NCI-H69 (cell line): ENCODE data around the gene DNM1.

Experiments used
- DNase-seq: peaks from one replicate; lab custom pipeline; 2025; lab: John Stamatoyannopoulos, UW

Gene DNM1

DNA sequence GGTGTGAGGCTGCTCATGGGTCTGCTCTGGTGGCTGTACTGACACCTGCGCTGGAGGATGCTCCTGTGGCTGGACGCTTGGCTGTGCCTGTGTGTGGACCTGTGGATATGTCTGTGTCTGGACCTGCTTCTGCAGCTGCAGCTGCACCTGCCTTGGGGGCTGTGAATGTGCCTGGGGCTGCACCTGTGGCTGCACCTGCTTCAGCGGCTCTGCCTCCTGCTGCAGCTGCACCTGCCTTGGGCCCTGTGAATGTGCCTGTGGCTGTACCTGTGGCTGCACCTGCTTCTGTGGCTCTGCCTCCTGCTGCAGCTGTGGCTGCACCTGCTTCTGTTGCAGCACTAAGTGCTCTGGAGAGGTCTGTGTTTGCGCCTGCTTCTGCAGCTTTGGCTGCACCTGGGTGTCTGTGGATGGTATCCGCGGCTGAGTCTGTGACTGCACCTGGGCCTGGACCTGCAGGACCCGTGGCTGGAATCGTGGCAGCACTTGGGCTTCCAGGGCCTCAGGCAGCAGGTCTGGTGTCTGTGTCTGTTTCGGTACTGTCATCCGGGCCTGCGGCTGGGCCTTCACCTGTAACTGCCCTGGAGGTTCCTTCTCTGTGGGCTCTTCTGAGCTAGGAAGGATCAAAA is 24.3 kb upstream of the DNM1 start:
- no peak for DNase-seq

DNA sequence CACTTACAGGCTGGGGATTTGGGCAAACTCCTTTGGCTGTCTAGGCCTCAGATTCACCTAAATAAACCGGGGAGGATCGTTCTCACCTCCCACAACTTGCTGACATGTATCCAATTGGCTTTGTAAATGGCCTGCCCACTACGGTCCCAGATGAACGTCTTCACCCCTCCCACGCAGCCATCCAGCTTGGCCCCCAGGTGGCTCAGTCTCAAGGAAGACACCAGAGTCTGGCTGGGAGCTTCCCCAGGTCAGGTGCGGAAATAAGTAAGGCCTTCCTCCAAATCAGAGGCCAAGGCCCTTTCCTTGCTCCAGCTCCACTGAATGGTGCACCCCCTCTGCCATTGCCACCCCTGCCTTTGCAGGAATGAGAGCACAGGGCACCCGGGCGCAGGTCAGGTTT is 23.2 kb upstream of the DNM1 start:
- DNase-seq = no peak

DNA sequence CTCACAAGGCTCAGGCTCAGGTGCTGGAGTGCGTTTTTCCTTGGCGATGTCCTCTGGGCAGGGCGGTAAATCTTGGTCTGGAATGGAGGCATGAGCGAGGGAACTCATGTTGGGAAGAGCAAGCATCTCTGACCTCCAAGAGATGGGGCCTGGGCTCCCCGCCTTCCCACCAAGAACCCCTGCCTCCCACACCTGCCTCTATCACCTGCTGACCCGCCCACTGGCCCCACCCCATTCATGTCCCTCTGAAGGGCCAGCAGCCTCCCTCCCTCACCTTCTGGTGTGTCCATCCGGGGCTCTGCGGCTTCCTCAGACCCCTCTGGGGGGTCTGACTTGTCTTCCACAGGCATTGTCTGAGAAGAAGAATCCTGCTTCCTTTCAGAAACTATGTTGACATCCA is 22.7 kb upstream of the DNM1 start:
- DNase-seq = no peak

DNA sequence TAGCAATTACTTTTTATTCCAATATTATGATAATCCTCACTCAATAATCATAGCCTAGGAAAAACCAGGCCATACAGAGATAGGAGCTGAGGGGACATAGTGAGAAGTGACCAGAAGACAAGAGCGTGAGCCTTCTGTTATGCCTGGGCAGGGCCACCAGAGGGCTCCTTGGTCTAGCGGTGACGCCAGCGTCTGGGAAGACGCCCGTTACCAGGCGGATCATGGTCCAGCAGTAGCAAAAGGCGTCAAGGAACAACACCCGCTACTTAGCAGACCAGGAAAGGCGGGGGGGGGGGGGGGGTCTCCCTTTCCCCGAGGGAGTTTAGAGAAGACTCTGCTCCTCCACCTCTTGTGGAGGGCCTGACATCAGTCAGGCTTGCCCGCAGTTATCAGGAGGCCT is 21.7 kb upstream of the DNM1 start:
- DNase-seq = peak; percentile 30

DNA sequence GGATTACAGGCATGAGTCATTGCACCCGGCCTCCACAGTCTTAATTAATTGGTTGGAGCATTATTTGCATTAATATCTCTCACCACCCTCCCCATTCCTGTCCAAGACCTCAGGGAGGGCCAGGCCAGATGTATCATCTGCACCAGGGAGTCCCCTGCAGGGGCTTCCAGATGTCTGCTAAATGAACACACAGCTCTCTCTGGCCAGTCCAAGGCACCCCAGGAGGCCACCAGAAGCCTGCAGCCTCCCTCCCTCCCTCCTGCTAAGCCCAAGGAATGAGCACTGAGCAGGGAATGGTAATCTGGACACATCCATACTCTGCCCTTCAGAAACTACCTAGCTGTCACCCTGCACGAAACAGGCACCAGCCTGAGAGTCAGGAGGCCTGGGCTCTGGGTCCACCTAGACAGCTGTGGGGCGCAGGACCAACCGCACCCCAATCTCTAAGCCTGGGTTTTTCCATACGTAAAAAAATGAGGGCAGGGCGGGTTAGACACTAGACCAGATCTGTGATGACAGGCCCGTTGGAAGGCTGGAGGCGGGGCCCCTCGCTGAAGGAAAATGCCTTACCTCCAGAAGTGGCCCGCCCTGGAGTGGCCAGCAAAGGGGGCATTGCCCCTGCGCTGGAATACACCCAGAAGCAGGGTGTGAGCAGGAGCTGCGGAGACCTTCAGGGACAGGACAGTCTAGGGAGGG is 20.1 kb upstream of the DNM1 start:
- DNase-seq = peak; percentile 26

DNA sequence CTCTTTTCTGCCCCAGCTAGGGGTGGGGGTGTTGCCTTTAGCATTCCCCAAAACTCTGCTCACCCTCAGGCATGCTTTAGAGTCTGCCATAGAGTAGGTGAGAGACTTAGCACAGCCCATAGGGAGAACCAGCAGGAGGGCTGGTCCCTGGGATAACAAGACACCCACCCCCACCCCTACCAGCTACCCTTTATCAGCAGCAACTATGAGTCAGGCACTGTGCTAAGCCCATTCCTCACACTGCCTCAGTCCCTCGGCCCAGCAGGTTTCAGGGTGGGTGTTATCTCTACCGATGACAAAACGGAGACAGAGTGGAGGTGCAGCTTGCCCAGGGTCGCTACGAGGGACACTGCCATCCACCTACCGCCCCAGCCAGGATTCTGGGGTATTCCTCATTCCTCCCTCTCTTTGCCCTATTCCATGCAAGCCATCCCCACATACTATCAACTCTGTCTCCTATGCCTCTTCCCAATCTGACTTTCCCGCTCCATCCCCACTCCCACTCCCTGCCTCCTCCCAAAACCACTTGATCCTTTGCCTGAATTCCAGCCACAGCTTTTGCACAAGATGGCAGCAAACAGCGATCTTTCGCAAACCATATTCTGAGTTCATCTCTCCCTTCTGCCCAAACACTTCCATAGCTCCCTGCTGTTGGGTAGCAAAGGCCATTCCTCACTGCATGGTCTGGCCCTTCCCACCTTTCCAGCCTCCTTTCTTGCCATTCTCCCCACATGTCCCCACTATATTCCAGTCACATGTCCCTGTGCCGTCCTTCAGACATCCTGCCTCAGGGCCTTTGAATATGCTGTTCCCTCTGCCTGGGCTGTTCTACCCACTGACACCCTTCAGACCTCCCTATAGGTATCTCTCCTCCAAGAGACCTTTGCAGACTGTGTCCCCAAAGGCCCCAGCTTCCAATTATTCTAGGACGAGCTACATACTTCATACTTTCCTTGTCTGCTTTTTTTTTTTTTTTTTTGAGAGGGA is 16.9 kb upstream of the DNM1 start:
- DNase-seq = no peak

DNA sequence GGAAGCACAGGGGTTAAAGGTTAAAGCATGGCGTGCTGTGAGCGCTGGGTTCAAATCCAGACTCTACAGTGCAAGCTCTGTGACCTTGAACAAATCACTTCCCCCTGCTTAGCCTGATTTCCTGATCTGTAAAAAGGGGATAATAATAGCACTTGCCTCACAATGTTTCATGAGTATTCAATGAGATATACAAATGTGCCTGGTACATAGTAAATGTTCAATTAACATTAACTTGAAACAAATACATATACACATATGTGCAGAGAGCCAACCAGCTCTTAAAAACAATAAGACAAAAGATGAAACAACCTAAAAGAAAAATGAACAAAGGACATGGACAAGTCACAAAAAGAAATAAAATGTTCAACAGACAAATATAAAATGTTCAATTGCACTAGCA is 15.8 kb upstream of the DNM1 start:
- no peak for DNase-seq

DNA sequence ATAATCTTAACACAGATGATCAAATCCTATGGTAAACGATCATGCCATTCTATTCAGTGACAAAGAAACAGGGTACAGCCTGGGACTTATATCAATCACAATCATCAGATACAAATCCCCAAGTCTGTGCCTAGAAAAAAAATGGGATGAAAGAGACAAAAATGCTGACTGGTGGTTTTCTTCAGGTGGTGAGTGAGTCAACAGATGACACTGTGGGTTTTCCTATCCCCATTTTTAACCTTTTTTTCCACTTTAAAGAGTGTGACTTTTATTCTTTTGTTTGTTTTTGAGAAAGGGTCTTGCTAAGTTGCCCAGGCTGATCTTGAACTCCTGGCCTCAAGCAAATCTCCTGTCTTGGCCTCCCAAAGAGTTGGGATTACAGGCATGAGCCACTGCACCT is 15.0 kb upstream of the DNM1 start:
- DNase-seq = no peak

DNA sequence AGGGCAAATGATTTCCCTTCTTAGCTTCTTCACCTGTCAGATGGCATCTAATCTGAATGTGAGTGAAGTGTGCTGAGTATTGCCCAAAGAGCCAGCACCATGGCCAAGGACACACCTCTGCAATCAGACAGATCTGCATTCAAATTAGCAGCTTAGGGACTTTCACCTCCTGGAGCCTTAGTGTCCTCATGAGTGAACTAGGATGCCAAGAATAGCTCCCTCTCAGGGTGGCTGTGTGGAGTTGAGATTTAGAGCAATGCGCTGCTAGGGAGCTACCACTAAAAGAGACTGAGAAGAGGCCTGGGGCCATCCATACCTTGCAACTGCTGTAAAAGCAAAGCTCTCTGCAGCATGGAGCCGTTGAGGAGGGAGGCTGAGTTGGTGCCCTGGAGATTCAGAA is 13.2 kb upstream of the DNM1 start:
- no peak for DNase-seq

DNA sequence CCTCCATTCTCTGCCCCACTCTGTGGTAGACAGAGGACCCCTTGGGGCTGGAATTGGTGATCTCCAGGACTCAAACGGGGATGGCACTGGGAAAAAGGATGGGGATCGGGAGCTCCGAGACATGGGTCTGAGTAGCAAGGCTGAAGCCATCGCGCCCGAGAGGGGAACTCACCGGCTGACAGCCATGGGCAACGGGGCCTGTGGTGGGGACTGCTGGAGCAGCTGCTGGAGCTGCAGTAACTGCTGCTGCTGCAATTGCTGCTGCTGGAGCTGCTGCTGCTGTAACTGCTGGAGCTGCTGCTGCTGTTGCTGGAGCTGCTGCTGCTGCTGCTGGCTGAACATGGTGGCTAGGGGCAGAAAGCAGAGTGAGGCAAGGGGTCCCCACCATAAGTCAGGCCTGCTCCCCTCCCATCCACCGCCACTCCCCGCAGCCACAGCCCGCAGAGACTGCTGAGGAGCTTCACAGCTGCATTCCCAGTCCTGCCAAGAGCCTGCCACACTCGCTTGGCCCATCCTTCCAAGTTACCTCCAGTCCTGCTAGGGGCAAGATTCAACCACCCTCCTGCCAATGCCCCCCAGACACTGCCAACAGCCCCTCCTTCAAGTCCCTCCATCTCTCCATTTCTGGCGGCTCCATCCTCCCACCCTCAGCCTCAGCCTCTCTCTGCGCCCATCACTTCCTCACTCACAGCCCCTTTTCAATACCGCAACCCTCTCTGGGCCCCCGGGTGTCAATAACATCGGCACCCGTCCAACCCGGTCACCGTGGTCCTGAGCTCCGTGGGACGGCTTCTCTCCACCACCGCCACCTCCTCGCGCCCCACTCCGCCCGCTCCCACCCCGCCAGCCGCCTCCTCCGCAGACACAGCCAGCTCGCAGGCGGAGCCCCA is 12.4 kb upstream of the DNM1 start:
- DNase-seq = no peak

DNA sequence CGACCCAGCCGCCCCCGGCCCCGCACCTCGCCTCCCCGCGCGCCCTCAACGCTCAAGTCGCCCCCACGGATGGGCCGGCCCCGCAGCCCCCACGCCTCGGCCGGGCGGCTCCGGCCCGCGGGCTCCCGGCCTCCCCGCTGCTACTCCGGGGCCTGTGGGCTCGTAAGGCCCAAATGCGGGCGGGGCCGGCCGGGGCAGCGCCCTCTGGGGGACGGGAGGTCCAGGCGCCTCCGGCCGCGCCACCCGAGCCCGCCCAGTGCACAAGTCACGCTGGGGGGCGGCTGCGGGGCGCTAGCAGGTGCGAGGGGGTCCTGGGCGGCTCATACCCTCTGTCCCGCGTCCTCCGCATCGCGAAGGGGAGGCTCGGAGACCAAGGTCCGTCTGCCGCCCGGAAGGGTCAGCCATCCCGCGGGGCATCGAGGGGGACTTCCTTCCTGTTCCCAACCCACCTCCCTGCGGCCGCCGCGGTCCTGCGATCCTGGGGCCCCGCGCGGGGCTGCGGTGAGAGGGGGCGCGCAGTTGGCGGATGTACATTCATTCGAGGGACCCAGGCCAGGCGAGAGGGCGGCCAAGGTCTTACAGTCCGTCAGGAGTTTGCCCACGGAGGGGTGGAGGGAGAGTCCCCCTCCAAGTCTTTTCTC is 11.7 kb upstream of the DNM1 start, which contains the start of gene CIZ1:
Gene CIZ1 (minus strand): TSS at position 167 of the 641 bp plus-strand sequence. CDS start 715 bp downstream, outside the sequence.
- DNase-seq = peak; percentile 91

DNA sequence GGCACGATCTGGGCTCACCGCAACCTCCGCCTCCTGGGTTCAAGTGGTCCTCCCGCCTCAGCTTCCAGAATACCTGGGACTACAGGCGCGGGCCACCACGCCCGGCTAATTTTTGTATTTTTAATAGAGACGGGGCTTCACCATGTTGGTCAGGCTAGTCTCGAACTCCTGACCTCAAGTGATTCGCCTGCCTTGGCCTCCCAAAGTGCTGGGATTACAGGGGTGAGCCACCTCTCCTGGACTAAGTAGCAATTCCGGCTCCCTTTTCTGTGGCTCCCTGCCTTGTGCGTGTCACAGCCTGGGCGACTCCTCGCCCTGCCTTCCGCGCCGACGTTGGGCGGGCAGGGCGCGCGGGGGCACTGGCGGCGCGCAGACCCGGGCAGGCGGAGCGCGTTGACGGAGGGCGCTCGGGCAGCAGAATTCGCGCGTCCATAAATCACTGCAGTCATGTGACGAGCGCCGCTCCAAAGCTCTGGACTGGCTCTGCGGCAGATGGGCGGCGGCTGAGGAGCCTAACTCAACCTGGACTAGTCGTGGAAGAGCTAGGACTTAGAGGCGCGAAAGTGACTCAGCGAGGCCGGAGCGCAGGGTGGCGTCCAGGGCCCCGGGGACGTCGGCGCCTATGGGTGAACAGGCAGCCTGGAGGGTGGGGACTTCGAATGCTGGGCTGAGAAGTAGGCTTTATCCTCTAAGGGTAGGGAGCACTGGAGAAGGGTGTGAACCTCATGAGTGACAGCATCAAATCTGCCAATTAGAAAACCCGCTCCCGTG is 10.4 kb upstream of the DNM1 start:
- DNase-seq = peak; percentile 98

DNA sequence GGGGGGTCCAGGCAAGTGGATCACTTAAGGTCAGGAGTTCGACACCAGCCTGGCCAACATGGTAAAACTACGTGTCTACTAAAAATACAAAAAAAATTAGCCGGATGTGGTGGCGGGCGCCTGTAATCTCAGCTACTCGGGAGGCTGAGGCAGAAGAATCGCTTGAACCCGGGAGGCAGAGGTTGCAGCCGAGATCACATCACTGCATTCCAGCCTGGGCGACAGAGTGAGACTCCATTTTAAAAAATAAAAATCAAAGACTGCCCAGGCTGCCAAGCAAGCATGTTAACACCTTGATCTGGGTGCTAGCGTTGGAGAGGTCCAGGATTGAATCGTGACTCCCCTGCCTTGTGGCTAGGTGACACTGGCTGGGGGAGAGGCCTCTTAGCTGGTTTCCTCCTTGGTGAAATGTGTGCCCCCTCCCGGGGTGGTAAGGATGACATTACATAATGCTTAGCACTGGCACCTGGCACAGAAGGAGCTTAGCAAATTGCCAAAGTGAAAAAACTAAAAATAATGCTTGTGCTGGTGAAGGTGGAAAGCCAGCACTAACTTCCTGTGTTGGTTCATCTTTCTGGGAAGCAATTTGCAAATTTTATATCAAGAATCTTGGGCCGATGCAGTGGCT is 9.6 kb upstream of the DNM1 start:
- no peak for DNase-seq

DNA sequence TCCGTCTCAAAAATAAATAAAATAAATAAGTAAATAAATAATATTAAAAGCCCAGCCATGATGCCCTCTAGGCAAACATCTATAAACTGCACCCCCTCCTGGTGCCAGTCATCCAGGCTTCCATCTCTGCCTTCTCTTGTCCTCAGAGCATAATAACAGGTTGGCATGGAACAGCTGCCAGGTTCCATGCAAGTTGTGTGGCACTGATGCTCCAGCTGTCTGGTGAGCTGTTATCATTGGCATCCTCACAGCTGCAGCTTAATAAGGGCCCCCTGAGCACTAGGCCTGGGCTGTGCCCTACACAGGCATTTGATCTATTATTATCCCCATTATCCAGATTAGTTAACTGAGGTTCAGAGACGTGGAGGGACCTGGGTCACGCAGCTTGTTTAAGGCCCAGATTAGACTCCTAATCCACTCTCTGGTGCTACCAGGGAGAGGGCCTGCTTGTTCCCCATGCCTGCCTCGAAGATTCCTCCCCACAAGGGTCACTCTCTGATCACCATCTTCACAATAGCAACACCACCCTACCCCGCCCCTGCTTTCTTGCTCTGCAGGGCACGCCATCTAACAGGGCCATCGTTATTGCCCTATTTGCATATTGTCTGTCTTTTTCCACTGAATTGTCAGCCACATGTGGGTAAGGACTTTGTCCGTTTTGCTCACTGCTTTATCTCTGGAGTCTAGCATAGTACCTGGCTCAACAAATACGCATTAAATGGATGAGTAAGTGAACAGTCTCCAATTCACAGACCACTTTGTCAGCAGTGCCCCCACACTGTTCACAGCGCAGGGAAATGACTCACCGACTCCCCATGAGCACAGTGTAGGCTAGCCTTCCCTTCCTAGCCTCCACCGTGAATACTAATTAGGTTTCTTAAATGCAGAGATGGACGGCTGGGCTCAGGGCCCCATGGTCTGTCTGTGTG is 1.5 kb upstream of the DNM1 start:
- peak; percentile 54 for DNase-seq

DNA sequence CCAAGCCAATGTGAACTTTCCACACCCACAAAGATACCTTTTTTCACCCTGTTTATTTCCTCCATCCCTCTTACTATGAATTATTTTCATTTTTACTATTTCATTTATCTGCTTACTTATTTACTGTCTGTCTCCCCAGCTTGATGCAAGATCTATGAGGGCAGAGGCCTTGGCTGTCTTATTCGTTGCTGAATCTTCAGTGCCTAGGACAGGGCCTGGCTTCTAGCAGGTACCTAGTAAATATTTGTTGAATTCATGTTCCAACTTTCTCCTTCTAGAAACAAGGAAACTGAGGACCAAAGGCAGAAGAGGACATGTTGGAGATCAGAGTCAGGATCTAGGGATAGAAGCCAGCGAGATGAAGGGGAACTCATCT is 543 bp upstream of the DNM1 start:
- DNase-seq = no peak

DNA sequence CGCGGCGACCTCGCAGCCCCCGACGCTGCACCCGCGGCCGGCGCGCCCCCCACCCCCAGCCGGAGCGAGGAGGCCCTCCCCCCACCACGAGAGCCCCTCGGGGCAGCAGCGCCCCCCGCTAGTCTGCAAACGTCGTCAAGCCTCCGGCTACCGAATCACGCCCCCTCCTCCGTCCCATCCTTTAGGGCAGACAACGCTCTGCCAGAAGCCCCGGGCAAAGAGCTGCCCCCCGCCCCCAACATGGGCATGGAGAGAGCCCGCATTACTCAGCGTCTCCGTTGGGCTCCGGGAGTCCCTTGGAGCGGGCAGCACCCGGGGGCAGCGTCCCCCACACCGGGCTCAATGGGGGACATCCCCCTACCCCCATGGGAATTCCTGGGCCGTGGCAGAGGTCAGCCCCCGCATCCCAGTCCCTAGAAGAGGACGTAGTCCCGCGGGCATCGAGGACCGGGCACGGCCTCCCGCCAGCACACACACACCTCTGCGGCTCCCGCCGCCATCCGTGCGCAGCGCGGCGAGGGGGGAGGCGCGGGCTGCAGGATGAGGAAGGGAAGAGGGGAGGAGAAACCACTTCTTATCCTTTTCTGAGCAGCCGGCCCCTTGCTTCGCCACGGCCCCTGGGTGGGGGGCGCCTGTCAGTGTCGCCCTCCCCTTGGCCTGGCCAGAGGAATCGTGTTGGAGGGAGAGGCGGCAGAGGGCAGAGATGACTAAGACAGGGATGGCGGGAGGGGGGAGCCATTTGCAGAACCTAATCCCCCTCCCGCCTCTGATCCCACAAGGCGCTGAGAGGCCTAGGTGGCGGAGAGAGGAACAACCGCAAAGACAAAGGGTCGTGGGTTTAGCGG is 750 bp downstream of the DNM1 start:
- DNase-seq = peak; percentile 74

DNA sequence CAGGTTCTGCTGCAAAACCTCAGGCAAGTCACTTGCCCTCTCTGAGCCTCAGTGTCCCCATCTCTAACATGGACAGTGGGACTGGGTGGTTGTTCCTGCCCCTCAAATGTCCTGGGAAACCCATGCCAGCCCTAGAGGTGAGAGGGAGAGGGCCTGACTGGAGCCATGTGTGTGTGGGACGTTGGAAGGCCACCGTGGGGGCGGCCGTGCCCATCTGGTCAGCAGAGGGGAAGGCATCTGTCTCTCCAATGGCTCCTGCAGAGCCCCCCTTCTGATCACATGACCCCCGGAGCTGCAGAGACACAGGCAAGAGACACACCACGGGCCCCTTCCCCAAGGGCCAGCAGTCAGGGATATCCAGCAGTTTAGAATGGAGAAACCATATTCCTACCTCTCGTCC is 1.7 kb downstream of the DNM1 start:
- no peak for DNase-seq
